ENCODE measurements around the gene PIAS4.

Gene PIAS4

DNA sequence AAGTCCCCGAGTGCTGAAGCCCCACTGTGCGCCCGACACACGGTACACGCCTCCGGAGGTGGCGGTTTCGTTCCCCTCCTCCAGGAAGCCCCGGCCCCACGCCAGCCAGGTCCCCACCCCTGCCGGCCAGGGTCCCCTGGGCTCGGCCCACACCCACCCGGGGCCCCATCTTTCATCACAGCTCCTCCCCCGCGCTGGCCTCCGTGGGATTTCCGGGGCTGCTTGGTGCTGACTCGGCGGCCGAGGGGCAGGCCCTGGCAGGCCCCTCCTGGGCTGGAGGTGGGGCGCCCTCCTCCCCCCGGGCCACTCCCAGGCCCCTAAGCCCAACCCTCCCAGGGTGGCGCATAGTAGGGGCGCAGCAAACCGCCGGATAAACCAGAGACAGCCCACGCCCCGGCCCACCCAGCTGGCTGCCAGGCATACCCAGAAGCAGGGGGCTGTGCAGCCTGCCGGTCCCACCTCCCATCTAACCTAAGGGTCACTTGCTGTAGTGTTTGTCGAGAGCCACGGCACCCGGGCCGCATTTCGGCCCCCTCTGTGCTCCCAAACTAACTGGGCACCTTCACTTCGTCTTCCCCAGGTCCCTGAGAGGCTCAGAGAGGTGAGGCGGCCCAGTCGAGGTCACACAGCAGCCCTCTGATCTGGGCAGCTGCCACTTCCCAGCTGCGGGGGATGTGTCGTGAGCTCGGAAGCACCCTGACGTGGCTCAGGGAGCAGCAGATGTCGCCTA, 52.5 kb downstream of the PIAS4 start:
- peak; percentile 75 for DNase-seq (ENCODE audit: low spot score)

DNA sequence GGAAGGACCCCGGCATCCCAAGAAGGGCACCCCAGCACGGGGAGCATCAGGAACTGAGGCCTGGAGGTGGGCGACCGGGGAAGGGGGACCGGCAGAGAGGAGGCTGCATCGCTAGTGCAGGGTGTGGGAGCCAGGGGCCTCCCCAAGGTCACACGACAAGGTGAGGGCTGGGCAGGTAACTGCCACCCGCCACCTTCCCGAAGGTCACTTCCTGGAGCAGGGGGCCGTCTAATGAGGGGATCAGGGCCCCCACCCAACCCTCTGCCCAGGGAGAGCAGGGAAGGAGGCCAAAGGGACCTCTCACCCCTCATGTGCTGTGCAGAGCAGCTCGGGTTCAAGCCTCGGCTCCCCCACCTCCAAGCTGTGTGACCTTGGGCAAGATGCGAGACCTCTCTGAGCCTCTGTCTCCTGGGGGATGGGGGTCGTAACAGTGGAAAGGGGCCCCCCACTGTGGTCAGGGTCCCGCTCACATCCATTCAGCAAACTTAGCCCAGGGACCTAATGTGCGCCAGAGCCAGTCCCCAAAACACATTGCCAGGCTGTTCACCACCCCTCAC, 53.2 kb downstream of the PIAS4 start:
- no peak for DNase-seq (ENCODE audit: low spot score)

GRCh38 chr19:4061178-4061682, 53.7 kb downstream of the PIAS4 start:
- no peak for DNase-seq (ENCODE audit: low spot score)

DNA sequence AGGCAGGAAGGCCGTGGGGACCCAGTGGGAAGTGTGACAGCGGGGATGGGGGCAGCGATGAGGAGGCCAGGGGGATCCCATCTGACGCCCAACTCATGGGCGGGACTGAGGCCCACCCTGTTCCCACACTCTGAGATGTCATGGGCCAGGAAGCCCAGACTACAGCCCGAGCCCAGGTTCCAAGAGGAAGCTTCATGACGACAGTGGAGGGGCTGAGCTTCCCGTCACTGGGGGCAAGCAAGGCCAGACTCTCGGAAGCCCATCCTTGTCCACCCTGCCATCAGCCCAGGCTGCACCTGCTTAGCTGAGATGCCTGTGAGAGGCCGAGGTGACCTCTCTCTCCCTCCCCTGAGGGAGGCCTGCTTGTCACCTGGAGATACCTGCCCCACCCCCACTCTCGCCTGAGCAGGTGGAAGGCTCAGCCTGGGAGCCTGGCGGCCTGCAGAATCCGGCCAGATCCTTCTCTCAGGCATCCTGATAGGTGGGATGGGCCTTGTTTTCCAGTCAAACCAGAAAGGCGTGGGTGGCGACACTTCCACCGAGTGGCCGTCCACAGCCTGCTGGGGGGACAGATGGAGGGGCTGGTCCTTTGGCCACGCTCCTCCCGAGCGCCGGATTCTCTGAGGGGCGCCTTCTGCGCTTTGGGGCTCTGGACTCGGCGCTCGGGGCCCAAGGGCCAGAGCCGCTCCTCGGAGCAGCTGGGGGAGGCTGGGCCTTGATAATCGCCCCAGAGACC, 54.3 kb downstream of the PIAS4 start:
- no peak for DNase-seq (ENCODE audit: low spot score)

GRCh38 chr19:4062419-4063368, 55.2 kb downstream of the PIAS4 start:
- no peak for DNase-seq (ENCODE audit: low spot score)

DNA sequence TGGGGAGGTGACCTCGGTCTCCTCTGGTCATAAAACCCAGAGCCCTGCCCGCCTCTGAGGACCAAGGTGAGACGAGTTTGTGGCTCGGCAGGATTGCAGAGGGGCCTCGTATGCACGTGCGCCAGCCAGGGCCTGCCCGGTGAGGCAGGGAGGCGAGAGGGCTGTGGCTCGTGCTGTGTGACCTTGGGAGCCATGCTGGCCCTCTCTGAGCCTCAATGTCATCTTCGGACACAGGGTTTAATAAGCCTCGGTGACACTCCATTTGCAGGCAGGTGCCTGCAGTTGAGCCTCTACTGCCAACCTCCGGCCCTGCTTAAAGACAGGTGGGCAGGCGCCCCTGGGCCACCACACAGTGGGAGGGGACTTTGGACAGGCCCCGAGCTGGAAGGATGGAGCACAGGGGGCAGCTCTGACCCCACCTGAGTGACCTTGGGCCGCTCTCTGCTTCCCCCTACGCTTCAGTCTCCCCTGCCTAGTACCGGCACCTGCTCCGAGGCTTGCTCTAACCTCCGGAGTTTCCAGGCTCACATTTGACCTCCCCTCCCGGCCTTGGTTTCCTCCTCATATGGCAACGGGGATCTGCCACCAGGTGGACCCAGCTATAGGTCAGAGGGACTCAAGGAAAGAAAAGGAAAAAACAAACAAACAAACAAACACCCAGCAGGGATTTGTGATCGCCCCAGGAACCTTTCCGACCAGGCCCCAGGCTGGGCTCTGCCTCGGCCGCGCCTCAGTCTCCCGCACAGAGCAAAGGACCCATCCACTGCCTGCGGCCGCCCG, 56.0 kb downstream of the PIAS4 start:
- DNase-seq (ENCODE audit: low spot score) = no peak

DNA sequence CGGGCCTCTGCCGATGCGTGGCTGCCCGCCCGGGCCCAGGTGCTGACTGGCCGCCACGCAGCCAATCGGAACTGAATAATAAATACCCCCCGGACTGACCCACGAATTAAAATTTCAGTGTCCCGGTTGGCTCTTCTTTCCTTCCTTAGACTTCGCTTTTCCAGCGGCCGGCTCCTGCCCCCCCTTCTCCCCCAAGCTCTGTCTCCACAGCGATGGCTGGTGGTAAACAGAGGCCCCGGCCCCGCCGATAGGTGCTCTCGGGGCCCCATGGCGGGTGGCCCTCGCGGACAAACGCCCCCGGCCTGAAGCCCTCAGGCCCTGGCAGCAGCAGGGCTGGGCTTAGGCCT, 56.6 kb downstream of the PIAS4 start:
- no peak for DNase-seq (ENCODE audit: low spot score)

- DNase-seq (ENCODE audit: low spot score) = no peak
These were observed 57.1 kb downstream of the PIAS4 start for GRCh38 chr19:4064496-4065260.

GRCh38 chr19:4065430-4066175, 58.1 kb downstream of the PIAS4 start:
- peak; percentile 98 for DNase-seq (ENCODE audit: low spot score)

DNA sequence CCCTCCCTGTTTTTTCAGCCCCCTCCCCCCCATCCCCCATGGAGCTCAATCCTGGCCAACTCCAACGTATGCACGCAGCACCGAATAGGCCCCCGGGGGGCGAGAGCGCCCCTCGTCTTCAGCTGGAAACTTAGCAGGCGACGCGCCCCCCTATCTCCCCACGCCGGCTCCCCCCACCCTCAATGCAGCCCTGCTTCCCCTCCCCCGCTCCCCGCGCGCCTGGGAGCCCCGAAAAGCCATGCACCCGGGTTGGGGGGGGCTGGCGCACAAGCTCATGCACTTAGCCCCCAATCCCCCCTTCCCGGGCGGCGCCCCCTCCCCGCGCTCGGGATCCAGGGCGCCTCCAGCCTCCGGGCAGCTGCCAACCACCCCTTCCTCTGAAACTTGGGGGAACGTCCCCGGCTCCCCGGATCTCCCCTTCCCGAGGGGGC, 58.7 kb downstream of the PIAS4 start:
- DNase-seq (ENCODE audit: low spot score) = no peak

GRCh38 chr19:4066682-4067395, 59.3 kb downstream of the PIAS4 start, which contains the start of gene ZBTB7A:
Gene ZBTB7A (minus strand): TSS chr19:4066899. CDS start chr19:4055232, 11,667 bp downstream.
- DNase-seq (ENCODE audit: low spot score) = peak; percentile 82

DNA sequence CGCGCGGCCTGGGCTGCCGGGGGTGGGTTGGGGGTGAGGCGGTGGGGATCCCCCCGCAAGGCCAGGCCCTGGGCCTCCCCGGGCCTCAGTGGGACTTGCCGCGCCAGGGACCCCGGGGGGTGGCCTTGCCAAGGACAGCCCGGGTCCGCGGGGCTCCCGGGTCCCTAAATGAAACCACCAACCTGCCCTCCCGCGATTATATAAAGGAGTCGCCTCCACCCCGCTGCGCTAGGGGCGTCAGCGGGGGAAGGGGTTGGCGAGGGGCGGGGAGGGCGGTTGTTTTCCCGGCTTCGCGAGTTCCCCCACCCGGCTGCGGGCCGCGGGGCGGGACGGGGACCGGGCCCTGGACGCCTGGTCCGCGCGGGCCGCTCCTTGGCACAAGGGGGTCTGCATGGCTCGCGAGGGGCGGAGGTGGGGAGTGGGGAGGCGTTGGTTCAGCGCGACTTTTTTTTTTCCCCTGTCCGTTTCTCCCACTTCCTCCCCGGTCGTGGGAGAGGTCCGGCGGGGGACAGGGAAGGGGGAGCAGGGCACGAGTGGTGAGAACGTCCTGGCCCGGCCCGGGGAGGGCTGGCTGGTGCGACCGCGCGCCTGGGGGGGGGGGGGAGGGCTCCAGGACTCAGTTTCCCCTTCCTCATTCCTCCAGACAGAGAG, 60.0 kb downstream of the PIAS4 start:
- no peak for DNase-seq (ENCODE audit: low spot score)

GRCh38 chr19:4068047-4068966, 60.8 kb downstream of the PIAS4 start:
- no peak for DNase-seq (ENCODE audit: low spot score)

GRCh38 chr19:4069331-4069959, 61.9 kb downstream of the PIAS4 start:
- DNase-seq (ENCODE audit: low spot score) = peak; percentile 54

DNA sequence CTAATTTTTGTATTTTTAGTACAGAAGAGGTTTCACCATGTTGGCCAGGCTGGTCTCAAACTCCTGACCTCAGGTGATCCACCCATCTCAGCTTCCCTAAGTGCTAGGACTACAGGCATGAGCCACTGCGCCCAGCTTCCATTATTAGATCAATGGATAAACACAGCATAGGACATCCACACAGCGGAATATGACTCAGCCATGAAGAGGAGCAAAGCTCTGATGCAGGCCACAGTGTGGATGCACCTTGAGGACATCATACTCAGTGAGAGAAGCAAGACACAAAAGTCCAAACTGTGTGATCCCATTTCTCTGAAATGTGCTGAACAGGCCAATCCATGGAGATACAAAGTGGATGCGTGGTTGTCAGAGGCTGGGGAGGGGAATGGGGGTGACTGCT, 64.1 kb downstream of the PIAS4 start:
- DNase-seq (ENCODE audit: low spot score) = no peak

DNA sequence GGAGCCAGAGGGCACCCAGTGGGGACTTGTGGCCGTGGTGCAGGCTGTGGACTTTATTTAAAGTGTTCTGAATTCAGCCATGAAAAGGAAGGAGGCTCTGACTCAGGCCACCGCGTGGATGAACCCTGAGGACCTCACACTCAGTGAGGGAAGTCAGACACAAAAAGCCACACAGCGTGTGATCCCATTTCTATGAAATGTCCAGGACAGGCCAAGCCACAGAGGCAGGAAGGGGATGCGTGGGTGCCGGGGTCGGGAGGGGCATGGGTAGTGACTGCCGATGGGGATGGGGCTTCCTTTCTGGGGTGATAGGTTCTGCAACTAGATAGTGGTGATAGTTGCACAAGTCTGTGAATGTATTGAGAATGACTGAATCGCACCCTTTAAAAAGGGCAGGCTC, 67.8 kb downstream of the PIAS4 start:
- DNase-seq (ENCODE audit: low spot score) = no peak

DNA sequence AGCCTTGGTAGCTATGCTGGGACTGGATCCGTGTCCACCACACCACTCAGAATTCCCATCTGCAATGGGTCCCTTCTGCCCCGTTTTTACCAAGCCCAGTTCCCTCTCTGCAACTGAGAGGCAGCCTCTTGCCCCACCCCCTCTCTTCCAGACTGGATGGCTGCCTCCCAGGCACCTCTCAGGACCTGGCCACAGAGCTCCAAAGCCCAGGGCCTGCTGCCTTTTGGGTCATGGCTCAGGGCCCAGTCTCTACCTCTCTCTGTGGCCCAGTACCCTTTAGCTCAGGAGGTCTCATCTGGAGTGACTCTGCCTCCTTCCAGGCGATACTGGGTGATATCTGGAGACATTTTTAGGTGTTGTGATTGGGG, 69.5 kb downstream of the PIAS4 start:
- DNase-seq (ENCODE audit: low spot score) = no peak
